ENCODE measurements around the gene PTPRN2. TPM values are rescaled to one million over a fixed set of nuclear protein-coding genes. Genes with fewer than 3 reads are reported as not detected.

Gene PTPRN2
- total RNA-seq, 1 experiment from 2014 or later = 0.11 TPM

GRCh38 chr7:158027646-158028045 lies 560.0 kb downstream of the PTPRN2 start:
- intact Hi-C loops (cut with micrococcal nuclease; ENCODE audit: unreplicated experiment) = no loop called here
- BruUV-seq (replicated peaks) = no TSS peak
- H3K9me3 ChIP-seq (ENCODE audit: low read depth, low read length, poor library complexity, severe bottlenecking) = no peaks in the 10 kb centered on the region
- POLR2A ChIA-PET (ENCODE audit: low non-redundant PET) = no interaction called here
- H3K4me3 ChIP-seq (ENCODE audit: low read depth, low read length, poor library complexity, severe bottlenecking) = no peak overlapping the region
- H3K36me3 ChIP-seq (ENCODE audit: insufficient read depth, low read length, poor library complexity, severe bottlenecking) = no peaks in the 10 kb centered on the region
- no peak overlapping the region for H3K27ac ChIP-seq (ENCODE audit: low read depth, low read length, poor library complexity, severe bottlenecking)
- no peaks in the 10 kb centered on the region for H3K4me1 ChIP-seq (ENCODE audit: insufficient read depth, low read length, poor library complexity, severe bottlenecking)
- no peaks in the 10 kb centered on the region for H3K27me3 ChIP-seq (replicated peaks; ENCODE audit: insufficient read depth, low read depth, low read length, poor library complexity)
- CTCF ChIA-PET = no interaction called here
- no peak for TF ChIP-seq EZH2 (IDR thresholded peaks at IDR 0.05; ENCODE audit: borderline replicate concordance, low read depth, low read length, poor library complexity, severe bottlenecking)
- TF ChIP-seq CTCF (conservative IDR thresholded peaks at IDR 0.05; ENCODE audit: low read depth, low read length) = no peak
- DNase-seq (ENCODE audit: low spot score) = no peak

GRCh38 chr7:158026636-158027265 lies 560.9 kb downstream of the PTPRN2 start:
- no TSS peak for BruUV-seq (replicated peaks)
- intact Hi-C loops (cut with micrococcal nuclease; ENCODE audit: unreplicated experiment) = no loop called here
- TF ChIP-seq EZH2 (IDR thresholded peaks at IDR 0.05; ENCODE audit: borderline replicate concordance, low read depth, low read length, poor library complexity, severe bottlenecking) = no peak
- TF ChIP-seq CTCF (conservative IDR thresholded peaks at IDR 0.05; ENCODE audit: low read depth, low read length) = no peak
- Histone ChIP-seq H3K4me3 (ENCODE audit: low read depth, low read length, poor library complexity, severe bottlenecking) (no peak overlapping the region), H3K36me3 (ENCODE audit: insufficient read depth, low read length, poor library complexity, severe bottlenecking) (no peaks in the 10 kb centered on the region), H3K27ac (ENCODE audit: low read depth, low read length, poor library complexity, severe bottlenecking) (no peak overlapping the region), H3K4me1 (ENCODE audit: insufficient read depth, low read length, poor library complexity, severe bottlenecking) (no peaks in the 10 kb centered on the region), H3K9me3 (ENCODE audit: low read depth, low read length, poor library complexity, severe bottlenecking) (no peaks in the 10 kb centered on the region), H3K27me3 (replicated peaks; ENCODE audit: insufficient read depth, low read depth, low read length, poor library complexity) (no peaks in the 10 kb centered on the region)
- no peak for DNase-seq (ENCODE audit: low spot score)
- ChIA-PET CTCF (no interaction called here), POLR2A (ENCODE audit: low non-redundant PET) (no interaction called here)

GRCh38 chr7:158025686-158026600 lies 561.7 kb downstream of the PTPRN2 start:
- no peaks in the 10 kb centered on the region for H3K36me3 ChIP-seq (ENCODE audit: insufficient read depth, low read length, poor library complexity, severe bottlenecking)
- ChIA-PET CTCF (no interaction called here), POLR2A (ENCODE audit: low non-redundant PET) (no interaction called here)
- no peak overlapping the region for H3K4me3 ChIP-seq (ENCODE audit: low read depth, low read length, poor library complexity, severe bottlenecking)
- BruUV-seq (replicated peaks) = no TSS peak
- H3K9me3 ChIP-seq (ENCODE audit: low read depth, low read length, poor library complexity, severe bottlenecking) = no peaks in the 10 kb centered on the region
- DNase-seq (ENCODE audit: low spot score) = no peak
- intact Hi-C loops (cut with micrococcal nuclease; ENCODE audit: unreplicated experiment) = no loop called here
- no peak overlapping the region for H3K27ac ChIP-seq (ENCODE audit: low read depth, low read length, poor library complexity, severe bottlenecking)
- no peaks in the 10 kb centered on the region for H3K4me1 ChIP-seq (ENCODE audit: insufficient read depth, low read length, poor library complexity, severe bottlenecking)
- H3K27me3 ChIP-seq (replicated peaks; ENCODE audit: insufficient read depth, low read depth, low read length, poor library complexity) = no peaks in the 10 kb centered on the region
- no peak for TF ChIP-seq EZH2 (IDR thresholded peaks at IDR 0.05; ENCODE audit: borderline replicate concordance, low read depth, low read length, poor library complexity, severe bottlenecking)
- TF ChIP-seq CTCF (conservative IDR thresholded peaks at IDR 0.05; ENCODE audit: low read depth, low read length) = no peak

Data from A673 (cell line).